Measurements from ENCODE around the gene LGR4. TPM values are rescaled to one million over a fixed set of nuclear protein-coding genes. Genes with fewer than 3 reads are reported as not detected.

Gene LGR4
- total RNA-seq, 4 donors from 2014 or later: 29.7 to 134 (median 119) TPM

- H3K4me3 ChIP-seq: peak overlapping the region in 1 of 4 donors; percentile 14
- no peak for DNase-seq
- TF ChIP-seq, protein P1, sequence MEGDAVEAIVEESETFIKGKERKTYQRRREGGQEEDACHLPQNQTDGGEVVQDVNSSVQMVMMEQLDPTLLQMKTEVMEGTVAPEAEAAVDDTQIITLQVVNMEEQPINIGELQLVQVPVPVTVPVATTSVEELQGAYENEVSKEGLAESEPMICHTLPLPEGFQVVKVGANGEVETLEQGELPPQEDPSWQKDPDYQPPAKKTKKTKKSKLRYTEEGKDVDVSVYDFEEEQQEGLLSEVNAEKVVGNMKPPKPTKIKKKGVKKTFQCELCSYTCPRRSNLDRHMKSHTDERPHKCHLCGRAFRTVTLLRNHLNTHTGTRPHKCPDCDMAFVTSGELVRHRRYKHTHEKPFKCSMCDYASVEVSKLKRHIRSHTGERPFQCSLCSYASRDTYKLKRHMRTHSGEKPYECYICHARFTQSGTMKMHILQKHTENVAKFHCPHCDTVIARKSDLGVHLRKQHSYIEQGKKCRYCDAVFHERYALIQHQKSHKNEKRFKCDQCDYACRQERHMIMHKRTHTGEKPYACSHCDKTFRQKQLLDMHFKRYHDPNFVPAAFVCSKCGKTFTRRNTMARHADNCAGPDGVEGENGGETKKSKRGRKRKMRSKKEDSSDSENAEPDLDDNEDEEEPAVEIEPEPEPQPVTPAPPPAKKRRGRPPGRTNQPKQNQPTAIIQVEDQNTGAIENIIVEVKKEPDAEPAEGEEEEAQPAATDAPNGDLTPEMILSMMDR (IDR thresholded peaks at IDR 0.05): no peak
- no peak for TF ChIP-seq POLR2A (IDR thresholded peaks at IDR 0.05)
Measured at GRCh38 chr11:27396259-27396839, 76.2 kb downstream of the LGR4 start.

GRCh38 chr11:27395556-27396258 is 76.9 kb downstream of the LGR4 start:
- H3K36me3 ChIP-seq: no peaks in the 10 kb centered on the region
- TF ChIP-seq POLR2A (IDR thresholded peaks at IDR 0.05): no peak
- TF ChIP-seq, protein P1 (IDR thresholded peaks at IDR 0.05): no peak
- peak overlapping the region in 3 of 4 donors; percentile 7 to 66 (median 64) for H3K27ac ChIP-seq
- peak in 1 of 3 donors; percentile 70 for DNase-seq
- H3K9me3 ChIP-seq: no peaks in the 10 kb centered on the region
- no peaks in the 10 kb centered on the region for H3K27me3 ChIP-seq
- peak overlapping the region in 2 of 4 donors; percentile 1 to 14 for H3K4me3 ChIP-seq
- peaks cover 0 to 85% (median 0%) of the 10 kb centered on the region in 4 donors for H3K4me1 ChIP-seq

More at GRCh38 chr11:27396259-27396839, 76.2 kb downstream of the LGR4 start:
- Histone ChIP-seq H3K9me3 (no peaks in the 10 kb centered on the region), H3K27me3 (no peaks in the 10 kb centered on the region), H3K36me3 (no peaks in the 10 kb centered on the region), H3K27ac (peak overlapping the region in 3 of 4 donors; percentile 7 to 66 (median 64)), H3K4me1 (peaks cover 0 to 78% (median 0%) of the 10 kb centered on the region in 4 donors)

DNA sequence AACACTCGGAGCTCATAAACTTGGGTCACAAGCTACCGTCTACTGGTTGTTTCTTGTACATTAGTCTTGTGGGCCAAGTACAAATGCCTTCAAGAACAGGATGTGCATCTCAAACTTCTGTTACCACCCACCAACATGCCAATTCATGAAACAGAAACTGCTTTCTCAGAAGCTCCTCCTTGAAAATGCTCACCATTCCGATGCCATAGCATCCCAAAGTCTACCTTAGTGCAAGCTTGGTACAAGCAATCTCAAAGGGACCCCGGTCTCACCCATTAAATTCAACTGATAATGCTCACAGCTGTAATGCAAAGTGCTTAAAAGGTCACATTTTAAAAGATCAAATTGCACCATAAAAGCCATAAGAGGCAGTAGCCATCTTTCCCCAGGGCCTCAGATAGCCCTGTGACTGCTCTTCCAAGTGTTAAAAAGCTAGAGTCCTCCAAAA is 77.8 kb downstream of the LGR4 start:
- Histone ChIP-seq H3K27me3 (no peaks in the 10 kb centered on the region), H3K27ac (peak overlapping the region in 2 of 4 donors; percentile 64 to 66), H3K4me3 (no peak overlapping the region), H3K9me3 (no peaks in the 10 kb centered on the region), H3K4me1 (peaks cover 0 to 84% (median 0%) of the 10 kb centered on the region in 4 donors), H3K36me3 (no peaks in the 10 kb centered on the region)
- DNase-seq: no peak
- TF ChIP-seq, protein P1 (IDR thresholded peaks at IDR 0.05): no peak
- no peak for TF ChIP-seq POLR2A (IDR thresholded peaks at IDR 0.05)

- no peak for TF ChIP-seq POLR2A (IDR thresholded peaks at IDR 0.05)
- TF ChIP-seq, protein P1 (IDR thresholded peaks at IDR 0.05): no peak
- peaks cover 0 to 64% (median 0%) of the 10 kb centered on the region in 4 donors for H3K4me1 ChIP-seq
Measured at GRCh38 chr11:27392278-27393114, 80.1 kb downstream of the LGR4 start.

GRCh38 chr11:27391331-27392015 is 81.1 kb downstream of the LGR4 start:
- Histone ChIP-seq H3K36me3 (no peaks in the 10 kb centered on the region), H3K27me3 (no peaks in the 10 kb centered on the region), H3K27ac (peak overlapping the region in 1 of 4 donors; percentile 31), H3K4me1 (peaks cover 0 to 54% (median 0%) of the 10 kb centered on the region in 4 donors), H3K9me3 (no peaks in the 10 kb centered on the region), H3K4me3 (no peak overlapping the region)
- no peak for TF ChIP-seq POLR2A (IDR thresholded peaks at IDR 0.05)
- TF ChIP-seq, protein P1 (IDR thresholded peaks at IDR 0.05): no peak
- no peak for DNase-seq

More at GRCh38 chr11:27392278-27393114, 80.1 kb downstream of the LGR4 start:
- Histone ChIP-seq H3K9me3 (no peaks in the 10 kb centered on the region), H3K36me3 (no peaks in the 10 kb centered on the region), H3K27ac (peak overlapping the region in 2 of 4 donors; percentile 15 to 31), H3K27me3 (no peaks in the 10 kb centered on the region), H3K4me3 (no peak overlapping the region)
- no peak for DNase-seq

All from Peyer's patch (tissue), 4 donors.